Upper lobe of left lung (tissue), 4 donors: Measurements from ENCODE around the gene MRPL58.
A peak's percentile ranks its signal among the peaks of the same experiment; 100 is the strongest.

ENCODE experiments used
- CTCF ChIP-seq, 6 experiments: fragments of 450-650 bp in 4 of 6; fragments of 200-600 bp in 2 of 6; sonication (generic) in 2 of 6; IDR thresholded peaks; one replicate each; pipeline ENCODE4 v1.5.1; 2016 to 2019; ENCODE audit warnings: antibody characterized with exemption in 6 of 6
- EP300 ChIP-seq, 4 donors: sonication (generic); formaldehyde crosslinking; IDR thresholded peaks; one replicate each; pipeline ENCODE4 v1.5.1; 2017; ENCODE audit warnings: antibody characterized with exemption in 4 of 4, control low read depth in 2 of 4
- POLR2A ChIP-seq, 4 donors: fragments of 450-650 bp; IDR thresholded peaks; one replicate each; pipeline ENCODE4 v1.5.1; 2016 to 2017; ENCODE audit warnings: antibody characterized with exemption in 4 of 4, mild to moderate bottlenecking in 2 of 4
- POLR2AphosphoS5 ChIP-seq, 2 donors: sonication (generic); formaldehyde crosslinking; IDR thresholded peaks; one replicate each; pipeline ENCODE4 v1.5.1; 2017; ENCODE audit warnings: antibody characterized with exemption in 2 of 2

GRCh38 chr17:74987418-74987908 is 25.0 kb upstream of the MRPL58 start, which contains the start of gene CDR2L:
- TF ChIP-seq CTCF (IDR thresholded peaks at IDR 0.05): peak in 2 of 6 experiments; percentile 4 to 17
- TF ChIP-seq EP300 (IDR thresholded peaks at IDR 0.05): no peak
- peak in 3 of 4 donors; percentile 90 to 94 (median 91) for TF ChIP-seq POLR2A (IDR thresholded peaks at IDR 0.05)
- peak; percentile 54 to 88 for TF ChIP-seq POLR2AphosphoS5 (IDR thresholded peaks at IDR 0.05)
